Mesenchymal stem cell (in vitro differentiated cells and primary cell): ENCODE data around the gene SIK1.
"Not testable (repeated sequence)": the region's sequence is repeated elsewhere in the genome, so short reads cannot be mapped to it uniquely, and the experiment has no call there.

Experiments used
- DNase-seq: peaks from one replicate; pipeline ENCODE4 v3.0.0-alpha.2; 2013
- H2AFZ ChIP-seq: one replicate; pipeline ENCODE4 v1.6.1; 2013; ENCODE audit warnings: low read depth, mild to moderate bottlenecking, control low read depth, inconsistent platforms, low read length, moderate library complexity
- H2AK5ac ChIP-seq: 2 replicates; pipeline ENCODE4 v1.6.1; 2013; ENCODE audit warnings: low read length, moderate library complexity, mild to moderate bottlenecking, inconsistent platforms; ENCODE audit not compliant: severe bottlenecking
- H2BK120ac ChIP-seq: one replicate; pipeline ENCODE4 v1.6.1; 2013; ENCODE audit warnings: low read depth, mild to moderate bottlenecking, inconsistent platforms, low read length, moderate library complexity
- H2BK12ac ChIP-seq, 2 experiments: one replicate each; pipeline ENCODE4 v1.6.1; 2013; ENCODE audit warnings: inconsistent platforms in 2 of 2, low read length in 2 of 2, mild to moderate bottlenecking in 2 of 2, moderate library complexity in 2 of 2, control low read depth in 1 of 2
- H2BK15ac ChIP-seq: one replicate; pipeline ENCODE4 v1.6.1; 2013; ENCODE audit warnings: mild to moderate bottlenecking, low read depth, inconsistent platforms; ENCODE audit not compliant: poor library complexity, severe bottlenecking
- H2BK5ac ChIP-seq: 2 replicates; pipeline ENCODE4 v1.6.1; 2013; ENCODE audit warnings: low read depth, mild to moderate bottlenecking, low read length, control low read depth, inconsistent platforms; ENCODE audit not compliant: poor library complexity, severe bottlenecking
- H3K14ac ChIP-seq, 2 experiments: one replicate each; pipeline ENCODE4 v1.6.1; 2013; ENCODE audit warnings: inconsistent platforms in 2 of 2, low read length in 2 of 2, control low read depth in 1 of 2, mild to moderate bottlenecking in 1 of 2, moderate library complexity in 1 of 2
- H3K18ac ChIP-seq, 2 experiments: one replicate each; pipeline ENCODE4 v1.6.1; 2013; ENCODE audit warnings: inconsistent platforms in 2 of 2, low read length in 2 of 2, control low read depth in 1 of 2, low read depth in 1 of 2, mild to moderate bottlenecking in 1 of 2
- H3K23ac ChIP-seq, 2 experiments: one replicate each; pipeline ENCODE4 v1.6.1; 2013; ENCODE audit warnings: inconsistent platforms in 2 of 2, low read length in 2 of 2, mild to moderate bottlenecking in 2 of 2, moderate library complexity in 2 of 2, control low read depth in 1 of 2
- H3K27ac ChIP-seq: 2 replicates; pipeline ENCODE4 v1.5.1; 2013; ENCODE audit warnings: mild to moderate bottlenecking, moderate library complexity, low read length, control low read depth, inconsistent platforms; ENCODE audit not compliant: poor library complexity, severe bottlenecking
- H3K27me3 ChIP-seq, 2 experiments: 2 replicates each; pipeline versions ENCODE4 v1.6.1 to v1.7.0; 2013; ENCODE audit warnings: low read length in 2 of 2, mild to moderate bottlenecking in 2 of 2, moderate library complexity in 2 of 2, control low read depth in 1 of 2, inconsistent platforms in 1 of 2; ENCODE audit not compliant: control insufficient read depth in 1 of 2, insufficient read depth in 1 of 2
- H3K36me3 ChIP-seq, 2 experiments: 2 replicates each; pipeline versions ENCODE4 v1.6.1 to v1.7.0; 2013; ENCODE audit warnings: low read length in 2 of 2, control low read depth in 1 of 2, inconsistent platforms in 1 of 2, low read depth in 1 of 2, mild to moderate bottlenecking in 1 of 2; ENCODE audit not compliant: insufficient read depth in 2 of 2, control insufficient read depth in 1 of 2
- H3K4ac ChIP-seq, 2 experiments: one replicate each; pipeline ENCODE4 v1.6.1; 2013; ENCODE audit warnings: inconsistent platforms in 2 of 2, low read length in 2 of 2, mild to moderate bottlenecking in 2 of 2, moderate library complexity in 2 of 2, control low read depth in 1 of 2, low read depth in 1 of 2
- H3K4me1 ChIP-seq: 2 replicates; pipeline ENCODE4 v1.6.1; 2013; ENCODE audit warnings: low read depth, low read length, control low read depth; ENCODE audit not compliant: control insufficient read depth, insufficient read depth
- H3K4me2 ChIP-seq: 2 replicates; pipeline ENCODE4 v1.6.1; 2013; ENCODE audit warnings: low read length, mild to moderate bottlenecking, inconsistent platforms; ENCODE audit not compliant: poor library complexity, severe bottlenecking
- H3K4me3 ChIP-seq, 2 experiments: 2 replicates each; pipeline versions ENCODE4 v1.5.1 to v1.7.0; 2013; ENCODE audit warnings: low read length in 2 of 2, mild to moderate bottlenecking in 2 of 2, control low read depth in 1 of 2, low read depth in 1 of 2; ENCODE audit not compliant: insufficient read depth in 1 of 2
- H3K79me1 ChIP-seq: replicated peaks from 2 replicates; pipeline ENCODE4 v1.6.1; 2013; ENCODE audit warnings: mild to moderate bottlenecking, control low read depth, low read length, inconsistent platforms; ENCODE audit not compliant: poor library complexity, severe bottlenecking
- H3K9ac ChIP-seq: 2 replicates; pipeline ENCODE4 v1.7.0; 2013; ENCODE audit warnings: mild to moderate bottlenecking, low read length, moderate library complexity
- H3K9me3 ChIP-seq: 2 replicates; pipeline ENCODE4 v1.7.0; 2013; ENCODE audit warnings: mild to moderate bottlenecking, low read length; ENCODE audit not compliant: control insufficient read depth
- H4K8ac ChIP-seq: one replicate; pipeline ENCODE4 v1.6.1; 2013; ENCODE audit warnings: inconsistent platforms, mild to moderate bottlenecking, low read length, moderate library complexity
- H4K91ac ChIP-seq: one replicate; pipeline ENCODE4 v1.6.1; 2013; ENCODE audit warnings: mild to moderate bottlenecking, low read length, inconsistent platforms
- WGBS: methylation state at CpG from one replicate; pipeline ENCODE4 v1.1.7; 2013; ENCODE audit warnings: mixed read lengths; 5-methylcytosine and 5-hydroxymethylcytosine counted together

The SIK1 gene

GRCh38 chr21:43379626-43380122 lies 47.3 kb downstream of the SIK1 start:
- H2BK15ac ChIP-seq, H3K4me3 ChIP-seq, H3K23ac ChIP-seq, H2AFZ ChIP-seq, H4K91ac ChIP-seq, H3K4ac ChIP-seq, H3K79me1 ChIP-seq, H3K4me1 ChIP-seq, H3K14ac ChIP-seq, H2BK5ac ChIP-seq, DNase-seq, H2BK120ac ChIP-seq, H3K36me3 ChIP-seq, H3K4me2 ChIP-seq, H3K27ac ChIP-seq, H3K27me3 ChIP-seq, H3K9ac ChIP-seq, H2BK12ac ChIP-seq, H3K9me3 ChIP-seq, H4K8ac ChIP-seq, H2AK5ac ChIP-seq, H3K18ac ChIP-seq: not testable (repeated sequence)
- WGBS, result no CpG with 5 or more reads among the region's 16 CpGs

GRCh38 chr21:43376478-43376882 lies 50.5 kb downstream of the SIK1 start:
- H3K14ac ChIP-seq, result no peak overlapping the region
- H3K9ac ChIP-seq, result no peak overlapping the region
- H3K36me3 ChIP-seq, result no peaks in the 10 kb centered on the region
- no peak overlapping the region for H2BK120ac ChIP-seq
- no peak overlapping the region for H2BK12ac ChIP-seq
- H3K79me1 ChIP-seq, result no peaks in the 10 kb centered on the region
- no peak overlapping the region for H3K23ac ChIP-seq
- no peak overlapping the region for H2AFZ ChIP-seq
- no peak for DNase-seq
- no peak overlapping the region for H3K18ac ChIP-seq
- H3K4me1 ChIP-seq, result no peaks in the 10 kb centered on the region
- H2BK15ac ChIP-seq, result no peak overlapping the region
- H2AK5ac ChIP-seq, result no peak overlapping the region
- H3K4me3 ChIP-seq, result no peak overlapping the region
- H3K4ac ChIP-seq, result no peak overlapping the region
- H3K9me3 ChIP-seq, result no peaks in the 10 kb centered on the region
- no peak overlapping the region for H2BK5ac ChIP-seq
- H4K8ac ChIP-seq, result no peak overlapping the region
- H3K27me3 ChIP-seq, result peaks cover 0 to 3% of the 10 kb centered on the region in 2 experiments
- H4K91ac ChIP-seq, result peak overlapping the region; percentile 39
- H3K27ac ChIP-seq, result no peak overlapping the region
- H3K4me2 ChIP-seq, result no peak overlapping the region
- 86% methylated on average over 7 of the region's 10 CpGs for WGBS

DNA sequence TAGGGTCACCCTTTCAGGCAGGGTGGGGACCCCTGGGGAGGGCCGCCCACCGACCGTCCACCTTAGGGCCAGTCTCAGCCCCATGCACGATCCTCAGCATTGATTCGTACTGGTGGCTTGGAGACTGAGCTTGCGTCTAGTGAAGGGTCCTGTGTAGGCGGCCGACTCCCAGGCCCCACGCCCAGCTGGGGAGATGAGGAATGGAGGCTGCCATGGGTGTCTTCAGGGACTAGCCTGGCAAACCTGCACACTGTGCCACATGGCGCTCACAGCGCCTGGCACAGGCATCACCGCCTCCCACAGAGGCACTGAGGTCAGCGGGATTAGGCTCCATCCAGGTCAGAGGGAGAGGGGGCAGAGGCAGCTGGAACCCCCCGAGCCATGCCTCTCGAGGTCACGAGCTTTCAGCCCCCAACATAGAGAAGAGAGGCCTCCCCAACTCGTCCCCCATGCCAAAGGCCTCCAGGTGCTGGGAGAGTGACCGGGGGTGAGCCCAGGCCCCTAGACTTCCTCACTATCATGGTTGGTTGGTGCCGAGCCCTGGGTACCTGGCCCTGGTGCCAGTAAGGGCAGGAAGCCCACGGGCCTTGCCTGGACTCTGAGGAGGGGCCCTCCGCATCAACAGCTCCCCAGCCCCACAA lies 51.0 kb downstream of the SIK1 start:
- DNase-seq, result no peak
- Histone ChIP-seq H2BK120ac (no peak overlapping the region), H3K79me1 (no peaks in the 10 kb centered on the region), H2BK5ac (no peak overlapping the region), H3K9ac (no peak overlapping the region), H3K14ac (no peak overlapping the region), H3K18ac (no peak overlapping the region), H3K4me1 (no peaks in the 10 kb centered on the region), H3K27me3 (peaks cover 0 to 3% of the 10 kb centered on the region in 2 experiments), H3K4me2 (no peak overlapping the region), H2AFZ (no peak overlapping the region), H4K91ac (peak overlapping the region; percentile 39), H4K8ac (no peak overlapping the region), H2AK5ac (no peak overlapping the region), H3K23ac (no peak overlapping the region), H3K4ac (no peak overlapping the region), H3K27ac (no peak overlapping the region), H2BK12ac (no peak overlapping the region), H3K36me3 (no peaks in the 10 kb centered on the region), H3K4me3 (no peak overlapping the region), H2BK15ac (no peak overlapping the region), H3K9me3 (no peaks in the 10 kb centered on the region)
- 87% methylated on average over 21 of the region's 21 CpGs for WGBS

- Histone ChIP-seq H3K14ac (no peak overlapping the region), H3K36me3 (no peaks in the 10 kb centered on the region), H3K18ac (no peak overlapping the region), H3K9me3 (no peaks in the 10 kb centered on the region), H2BK15ac (no peak overlapping the region), H3K79me1 (no peaks in the 10 kb centered on the region), H3K4me1 (no peaks in the 10 kb centered on the region), H2BK5ac (no peak overlapping the region), H3K27ac (no peak overlapping the region), H4K91ac (no peak overlapping the region), H4K8ac (no peak overlapping the region), H2BK120ac (no peak overlapping the region), H3K4ac (no peak overlapping the region), H2BK12ac (no peak overlapping the region), H3K23ac (no peak overlapping the region), H2AK5ac (no peak overlapping the region), H3K4me3 (no peak overlapping the region), H2AFZ (no peak overlapping the region), H3K27me3 (peaks cover 3 to 4% of the 10 kb centered on the region in 2 experiments), H3K4me2 (no peak overlapping the region), H3K9ac (no peak overlapping the region)
- no peak for DNase-seq
- WGBS, result 91% methylated on average over 17 of the region's 17 CpGs
These were observed 51.7 kb downstream of the SIK1 start for GRCh38 chr21:43375006-43375836.
